HEK293 (cell line): ENCODE measurements around the gene RPL15.
A peak's percentile ranks its signal among the peaks of the same experiment; 100 is the strongest.

ENCODE experiments used
- CTCF ChIA-PET: fragments of 350-600 bp; formaldehyde crosslinking; extraction: SDS; loops from one replicate; lab custom pipeline; 2021; ENCODE audit warnings: antibody characterized with exemption; lab: Yijun Ruan, JAX
- POLR2A ChIA-PET: fragments of 300-600 bp; formaldehyde crosslinking; extraction: SDS; loops from one replicate; lab custom pipeline; 2020; ENCODE audit warnings: antibody characterized with exemption, inconsistent platforms; lab: Yijun Ruan, JAX
- H3K27ac ChIP-seq: fragments of 200-500 bp; sonication (Bioruptor generic); 2 replicates; pipeline ENCODE4 v1.5.1; 2014; ENCODE audit warnings: low read depth, low read length, control low read depth, inconsistent platforms; ENCODE audit errors: extremely low read depth
- H3K36me3 ChIP-seq, 2 experiments: fragments of 200-500 bp in 1 of 2; sonication (Bioruptor generic) in 1 of 2; 1 replicate in 1 of 2; 2 replicates in 1 of 2; pipeline ENCODE4 v1.5.1; 2014 to 2017; ENCODE audit warnings: inconsistent platforms in 2 of 2, low read length in 2 of 2; ENCODE audit not compliant: control insufficient read depth in 2 of 2, insufficient read depth in 1 of 2
- H3K4me1 ChIP-seq: fragments of 200-500 bp; sonication (Bioruptor generic); 2 replicates; pipeline ENCODE4 v1.5.1; 2014; ENCODE audit warnings: mild to moderate bottlenecking, low read length, inconsistent platforms; ENCODE audit not compliant: control insufficient read depth, insufficient read depth
- H3K4me3 ChIP-seq: 2 replicates; pipeline ENCODE4 v1.5.1; 2011; ENCODE audit warnings: low read depth, mild to moderate bottlenecking, control low read depth, low read length, moderate library complexity
- H3K9me3 ChIP-seq: fragments of 200-500 bp; sonication (Bioruptor generic); 2 replicates; pipeline ENCODE4 v1.5.1; 2014; ENCODE audit warnings: low read depth, low read length, inconsistent platforms; ENCODE audit not compliant: control insufficient read depth, insufficient read depth
- BCL11B ChIP-seq: fragments of 450-650 bp; formaldehyde crosslinking; IDR thresholded peaks from 2 replicates; pipeline ENCODE4 v1.5.1; 2016; ENCODE audit warnings: low read depth, missing biosample characterization, missing genetic modification characterization
- FEZF1 ChIP-seq: fragments of 450-650 bp; formaldehyde crosslinking; IDR thresholded peaks from 2 replicates; pipeline ENCODE4 v1.5.1; 2016; ENCODE audit warnings: missing biosample characterization, missing genetic modification characterization
- KLF7 ChIP-seq: fragments of 450-650 bp; formaldehyde crosslinking; IDR thresholded peaks from 2 replicates; pipeline ENCODE4 v1.5.1; 2016; ENCODE audit warnings: missing biosample characterization, missing genetic modification characterization, borderline replicate concordance
- ZBTB7A ChIP-seq: fragments of 450-650 bp; formaldehyde crosslinking; IDR thresholded peaks from 2 replicates; pipeline ENCODE4 v1.5.1; 2016; ENCODE audit warnings: low read depth, missing biosample characterization, missing genetic modification characterization
- ZFP37 ChIP-seq: fragments of 450-650 bp; formaldehyde crosslinking; IDR thresholded peaks from 2 replicates; pipeline ENCODE4 v1.5.1; 2016; ENCODE audit warnings: missing biosample characterization, missing genetic modification characterization
- ZNF133 ChIP-seq: fragments of 450-650 bp; formaldehyde crosslinking; IDR thresholded peaks from 2 replicates; pipeline ENCODE4 v1.5.1; 2016; ENCODE audit warnings: missing biosample characterization, missing genetic modification characterization
- ZNF311 ChIP-seq: fragments of 450-650 bp; formaldehyde crosslinking; IDR thresholded peaks from 2 replicates; pipeline ENCODE4 v1.5.1; 2017; ENCODE audit warnings: missing biosample characterization, missing genetic modification characterization, borderline replicate concordance
- ZNF423 ChIP-seq: fragments of 450-650 bp; formaldehyde crosslinking; IDR thresholded peaks from 2 replicates; pipeline ENCODE4 v1.5.1; 2016; ENCODE audit warnings: missing biosample characterization, missing genetic modification characterization
- ZNF521 ChIP-seq: fragments of 450-650 bp; formaldehyde crosslinking; IDR thresholded peaks from 2 replicates; pipeline ENCODE4 v1.5.1; 2017; ENCODE audit warnings: missing biosample characterization, mild to moderate bottlenecking, missing genetic modification characterization
- ZNF549 ChIP-seq: fragments of 450-650 bp; IDR thresholded peaks from 2 replicates; pipeline ENCODE4 v1.5.1; 2018; ENCODE audit warnings: missing biosample characterization, missing genetic modification characterization, mild to moderate bottlenecking, inconsistent platforms, moderate library complexity
- ZNF610 ChIP-seq: fragments of 450-650 bp; formaldehyde crosslinking; IDR thresholded peaks from 2 replicates; pipeline ENCODE4 v1.5.1; 2016; ENCODE audit warnings: missing biosample characterization, missing genetic modification characterization, borderline replicate concordance
- ZNF629 ChIP-seq: fragments of 450-650 bp; formaldehyde crosslinking; IDR thresholded peaks from 2 replicates; pipeline ENCODE4 v1.5.1; 2017; ENCODE audit warnings: missing biosample characterization, missing genetic modification characterization
- ZNF707 ChIP-seq: fragments of 450-650 bp; formaldehyde crosslinking; IDR thresholded peaks from 2 replicates; pipeline ENCODE4 v1.5.1; 2016; ENCODE audit warnings: missing biosample characterization, missing genetic modification characterization
- ZSCAN30 ChIP-seq: fragments of 450-650 bp; IDR thresholded peaks from 2 replicates; pipeline ENCODE4 v1.5.1; 2018; ENCODE audit warnings: missing biosample characterization, mild to moderate bottlenecking, missing genetic modification characterization, moderate library complexity
- TF ChIP-seq, protein P1 (sequence below): fragments of 450-650 bp; IDR thresholded peaks from 2 replicates; pipeline ENCODE4 v1.5.1; 2018; ENCODE audit warnings: missing biosample characterization, mild to moderate bottlenecking, missing genetic modification characterization
- TF ChIP-seq, protein P2 (sequence below): fragments of 450-650 bp; formaldehyde crosslinking; IDR thresholded peaks from 2 replicates; pipeline ENCODE4 v1.5.1; 2017; ENCODE audit warnings: missing biosample characterization, missing genetic modification characterization
- TF ChIP-seq, protein P3 (sequence below): fragments of 450-650 bp; formaldehyde crosslinking; conservative IDR thresholded peaks from 2 replicates; pipeline ENCODE4 v1.5.1; 2016; ENCODE audit warnings: low read depth, missing biosample characterization, missing genetic modification characterization
- TF ChIP-seq, protein P4 (sequence below): fragments of 450-650 bp; formaldehyde crosslinking; IDR thresholded peaks from 2 replicates; pipeline ENCODE4 v1.5.1; 2016; ENCODE audit warnings: missing biosample characterization, missing genetic modification characterization
- TF ChIP-seq, protein P5 (sequence below): fragments of 450-650 bp; formaldehyde crosslinking; IDR thresholded peaks from 2 replicates; pipeline ENCODE4 v1.5.1; 2016; ENCODE audit warnings: missing biosample characterization, missing genetic modification characterization
- TF ChIP-seq, protein P6 (sequence below): fragments of 450-650 bp; formaldehyde crosslinking; IDR thresholded peaks from 2 replicates; pipeline ENCODE4 v1.5.1; 2016; ENCODE audit warnings: missing biosample characterization, missing genetic modification characterization
- TF ChIP-seq, protein P7 (sequence below): fragments of 450-650 bp; formaldehyde crosslinking; IDR thresholded peaks from 2 replicates; pipeline ENCODE4 v1.5.1; 2016; ENCODE audit warnings: missing biosample characterization, missing genetic modification characterization
- TF ChIP-seq, protein P8 (sequence below): fragments of 450-650 bp; formaldehyde crosslinking; IDR thresholded peaks from 2 replicates; pipeline ENCODE4 v1.5.1; 2017; ENCODE audit warnings: missing biosample characterization, mild to moderate bottlenecking, missing genetic modification characterization, moderate library complexity

The RPL15 gene

DNA sequence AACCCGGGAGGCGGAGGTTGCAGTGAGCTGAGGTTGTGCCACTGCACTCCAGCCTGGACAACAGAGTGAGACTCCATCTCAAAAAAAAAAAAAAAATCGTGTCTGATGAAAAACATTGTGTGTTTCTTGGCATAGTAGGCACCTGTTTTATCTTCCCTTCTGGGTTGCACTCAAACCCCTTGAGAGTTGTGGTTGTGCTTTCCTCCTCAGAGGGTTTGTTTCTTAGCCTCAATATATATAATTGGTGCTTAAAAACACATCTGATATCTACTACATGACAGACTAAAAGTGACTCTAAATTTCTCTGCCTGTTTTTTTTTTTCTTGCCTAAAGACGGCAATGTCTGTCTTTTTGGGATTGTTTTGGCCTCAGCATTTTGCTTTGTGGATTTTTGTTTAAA is 35.7 kb downstream of the RPL15 start:
- POLR2A ChIA-PET = no interaction called here
- TF ChIP-seq, protein P1, sequence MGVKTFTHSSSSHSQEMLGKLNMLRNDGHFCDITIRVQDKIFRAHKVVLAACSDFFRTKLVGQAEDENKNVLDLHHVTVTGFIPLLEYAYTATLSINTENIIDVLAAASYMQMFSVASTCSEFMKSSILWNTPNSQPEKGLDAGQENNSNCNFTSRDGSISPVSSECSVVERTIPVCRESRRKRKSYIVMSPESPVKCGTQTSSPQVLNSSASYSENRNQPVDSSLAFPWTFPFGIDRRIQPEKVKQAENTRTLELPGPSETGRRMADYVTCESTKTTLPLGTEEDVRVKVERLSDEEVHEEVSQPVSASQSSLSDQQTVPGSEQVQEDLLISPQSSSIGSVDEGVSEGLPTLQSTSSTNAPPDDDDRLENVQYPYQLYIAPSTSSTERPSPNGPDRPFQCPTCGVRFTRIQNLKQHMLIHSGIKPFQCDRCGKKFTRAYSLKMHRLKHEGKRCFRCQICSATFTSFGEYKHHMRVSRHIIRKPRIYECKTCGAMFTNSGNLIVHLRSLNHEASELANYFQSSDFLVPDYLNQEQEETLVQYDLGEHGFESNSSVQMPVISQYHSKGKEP = peak; percentile 12; the same call in 1 of the 2 replicates
- TF ChIP-seq ZNF311 (tag by site-specific recombination) (no peak), KLF7 (tag by site-specific recombination) (no peak), ZNF707 (no peak), ZNF629 (tag by site-specific recombination) (no peak), ZNF610 (tag by site-specific recombination) (no peak), BCL11B (tag by site-specific recombination) (peak; percentile 33; the same call in 1 of the 2 replicates), ZNF133 (tag by site-specific recombination) (peak; percentile 80), ZNF549 (tag by site-specific recombination) (no peak), ZSCAN30 (0 out of 2 replicates have a peak, but pooled peaks have one; percentile 28), ZBTB7A (tag by site-specific recombination) (no peak), FEZF1 (tag by site-specific recombination) (0 out of 2 replicates have a peak, but pooled peaks have one; percentile 30), ZNF521 (no peak), ZNF423 (tag by site-specific recombination) (0 out of 2 replicates have a peak, but pooled peaks have one; percentile 17), ZFP37 (tag by site-specific recombination) (no peak)
- TF ChIP-seq, protein P2, sequence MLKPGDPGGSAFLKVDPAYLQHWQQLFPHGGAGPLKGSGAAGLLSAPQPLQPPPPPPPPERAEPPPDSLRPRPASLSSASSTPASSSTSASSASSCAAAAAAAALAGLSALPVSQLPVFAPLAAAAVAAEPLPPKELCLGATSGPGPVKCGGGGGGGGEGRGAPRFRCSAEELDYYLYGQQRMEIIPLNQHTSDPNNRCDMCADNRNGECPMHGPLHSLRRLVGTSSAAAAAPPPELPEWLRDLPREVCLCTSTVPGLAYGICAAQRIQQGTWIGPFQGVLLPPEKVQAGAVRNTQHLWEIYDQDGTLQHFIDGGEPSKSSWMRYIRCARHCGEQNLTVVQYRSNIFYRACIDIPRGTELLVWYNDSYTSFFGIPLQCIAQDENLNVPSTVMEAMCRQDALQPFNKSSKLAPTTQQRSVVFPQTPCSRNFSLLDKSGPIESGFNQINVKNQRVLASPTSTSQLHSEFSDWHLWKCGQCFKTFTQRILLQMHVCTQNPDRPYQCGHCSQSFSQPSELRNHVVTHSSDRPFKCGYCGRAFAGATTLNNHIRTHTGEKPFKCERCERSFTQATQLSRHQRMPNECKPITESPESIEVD = peak; percentile 55
- TF ChIP-seq, protein P3, sequence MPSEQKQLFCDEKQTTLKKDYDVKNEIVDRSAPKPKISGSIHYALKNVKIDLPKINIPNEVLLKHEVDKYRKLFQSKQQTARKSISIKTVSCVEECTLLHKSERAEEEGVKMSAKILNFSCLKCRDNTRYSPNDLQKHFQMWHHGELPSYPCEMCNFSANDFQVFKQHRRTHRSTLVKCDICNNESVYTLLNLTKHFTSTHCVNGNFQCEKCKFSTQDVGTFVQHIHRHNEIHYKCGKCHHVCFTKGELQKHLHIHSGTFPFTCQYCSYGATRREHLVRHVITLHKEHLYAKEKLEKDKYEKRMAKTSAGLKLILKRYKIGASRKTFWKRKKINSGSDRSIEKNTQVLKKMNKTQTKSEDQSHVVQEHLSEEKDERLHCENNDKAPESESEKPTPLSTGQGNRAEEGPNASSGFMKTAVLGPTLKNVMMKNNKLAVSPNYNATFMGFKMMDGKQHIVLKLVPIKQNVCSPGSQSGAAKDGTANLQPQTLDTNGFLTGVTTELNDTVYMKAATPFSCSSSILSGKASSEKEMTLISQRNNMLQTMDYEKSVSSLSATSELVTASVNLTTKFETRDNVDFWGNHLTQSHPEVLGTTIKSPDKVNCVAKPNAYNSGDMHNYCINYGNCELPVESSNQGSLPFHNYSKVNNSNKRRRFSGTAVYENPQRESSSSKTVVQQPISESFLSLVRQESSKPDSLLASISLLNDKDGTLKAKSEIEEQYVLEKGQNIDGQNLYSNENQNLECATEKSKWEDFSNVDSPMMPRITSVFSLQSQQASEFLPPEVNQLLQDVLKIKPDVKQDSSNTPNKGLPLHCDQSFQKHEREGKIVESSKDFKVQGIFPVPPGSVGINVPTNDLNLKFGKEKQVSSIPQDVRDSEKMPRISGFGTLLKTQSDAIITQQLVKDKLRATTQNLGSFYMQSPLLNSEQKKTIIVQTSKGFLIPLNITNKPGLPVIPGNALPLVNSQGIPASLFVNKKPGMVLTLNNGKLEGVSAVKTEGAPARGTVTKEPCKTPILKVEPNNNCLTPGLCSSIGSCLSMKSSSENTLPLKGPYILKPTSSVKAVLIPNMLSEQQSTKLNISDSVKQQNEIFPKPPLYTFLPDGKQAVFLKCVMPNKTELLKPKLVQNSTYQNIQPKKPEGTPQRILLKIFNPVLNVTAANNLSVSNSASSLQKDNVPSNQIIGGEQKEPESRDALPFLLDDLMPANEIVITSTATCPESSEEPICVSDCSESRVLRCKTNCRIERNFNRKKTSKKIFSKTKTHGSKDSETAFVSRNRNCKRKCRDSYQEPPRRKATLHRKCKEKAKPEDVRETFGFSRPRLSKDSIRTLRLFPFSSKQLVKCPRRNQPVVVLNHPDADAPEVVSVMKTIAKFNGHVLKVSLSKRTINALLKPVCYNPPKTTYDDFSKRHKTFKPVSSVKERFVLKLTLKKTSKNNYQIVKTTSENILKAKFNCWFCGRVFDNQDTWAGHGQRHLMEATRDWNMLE (tag by site-specific recombination) = no peak
- TF ChIP-seq, protein P4, sequence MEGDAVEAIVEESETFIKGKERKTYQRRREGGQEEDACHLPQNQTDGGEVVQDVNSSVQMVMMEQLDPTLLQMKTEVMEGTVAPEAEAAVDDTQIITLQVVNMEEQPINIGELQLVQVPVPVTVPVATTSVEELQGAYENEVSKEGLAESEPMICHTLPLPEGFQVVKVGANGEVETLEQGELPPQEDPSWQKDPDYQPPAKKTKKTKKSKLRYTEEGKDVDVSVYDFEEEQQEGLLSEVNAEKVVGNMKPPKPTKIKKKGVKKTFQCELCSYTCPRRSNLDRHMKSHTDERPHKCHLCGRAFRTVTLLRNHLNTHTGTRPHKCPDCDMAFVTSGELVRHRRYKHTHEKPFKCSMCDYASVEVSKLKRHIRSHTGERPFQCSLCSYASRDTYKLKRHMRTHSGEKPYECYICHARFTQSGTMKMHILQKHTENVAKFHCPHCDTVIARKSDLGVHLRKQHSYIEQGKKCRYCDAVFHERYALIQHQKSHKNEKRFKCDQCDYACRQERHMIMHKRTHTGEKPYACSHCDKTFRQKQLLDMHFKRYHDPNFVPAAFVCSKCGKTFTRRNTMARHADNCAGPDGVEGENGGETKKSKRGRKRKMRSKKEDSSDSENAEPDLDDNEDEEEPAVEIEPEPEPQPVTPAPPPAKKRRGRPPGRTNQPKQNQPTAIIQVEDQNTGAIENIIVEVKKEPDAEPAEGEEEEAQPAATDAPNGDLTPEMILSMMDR (tag by site-specific recombination) = no peak
- TF ChIP-seq, protein P5, sequence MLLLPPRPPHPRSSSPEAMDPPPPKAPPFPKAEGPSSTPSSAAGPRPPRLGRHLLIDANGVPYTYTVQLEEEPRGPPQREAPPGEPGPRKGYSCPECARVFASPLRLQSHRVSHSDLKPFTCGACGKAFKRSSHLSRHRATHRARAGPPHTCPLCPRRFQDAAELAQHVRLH = peak; percentile 54; the same call in 1 of the 2 replicates
- TF ChIP-seq, protein P6, sequence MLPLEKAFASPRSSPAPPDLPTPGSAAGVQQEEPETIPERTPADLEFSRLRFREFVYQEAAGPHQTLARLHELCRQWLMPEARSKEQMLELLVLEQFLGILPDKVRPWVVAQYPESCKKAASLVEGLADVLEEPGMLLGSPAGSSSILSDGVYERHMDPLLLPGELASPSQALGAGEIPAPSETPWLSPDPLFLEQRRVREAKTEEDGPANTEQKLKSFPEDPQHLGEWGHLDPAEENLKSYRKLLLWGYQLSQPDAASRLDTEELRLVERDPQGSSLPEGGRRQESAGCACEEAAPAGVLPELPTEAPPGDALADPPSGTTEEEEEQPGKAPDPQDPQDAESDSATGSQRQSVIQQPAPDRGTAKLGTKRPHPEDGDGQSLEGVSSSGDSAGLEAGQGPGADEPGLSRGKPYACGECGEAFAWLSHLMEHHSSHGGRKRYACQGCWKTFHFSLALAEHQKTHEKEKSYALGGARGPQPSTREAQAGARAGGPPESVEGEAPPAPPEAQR (tag by site-specific recombination) = no peak
- TF ChIP-seq, protein P7, sequence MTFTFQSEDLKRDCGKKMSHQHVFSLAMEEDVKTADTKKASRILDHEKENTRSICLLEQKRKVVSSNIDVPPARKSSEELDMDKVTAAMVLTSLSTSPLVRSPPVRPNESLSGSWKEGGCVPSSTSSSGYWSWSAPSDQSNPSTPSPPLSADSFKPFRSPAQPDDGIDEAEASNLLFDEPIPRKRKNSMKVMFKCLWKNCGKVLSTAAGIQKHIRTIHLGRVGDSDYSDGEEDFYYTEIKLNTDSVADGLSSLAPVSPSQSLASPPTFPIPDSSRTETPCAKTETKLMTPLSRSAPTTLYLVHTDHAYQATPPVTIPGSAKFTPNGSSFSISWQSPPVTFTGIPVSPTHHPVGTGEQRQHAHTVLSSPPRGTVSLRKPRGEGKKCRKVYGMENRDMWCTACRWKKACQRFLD (tag by site-specific recombination) = no peak
- TF ChIP-seq, protein P8, sequence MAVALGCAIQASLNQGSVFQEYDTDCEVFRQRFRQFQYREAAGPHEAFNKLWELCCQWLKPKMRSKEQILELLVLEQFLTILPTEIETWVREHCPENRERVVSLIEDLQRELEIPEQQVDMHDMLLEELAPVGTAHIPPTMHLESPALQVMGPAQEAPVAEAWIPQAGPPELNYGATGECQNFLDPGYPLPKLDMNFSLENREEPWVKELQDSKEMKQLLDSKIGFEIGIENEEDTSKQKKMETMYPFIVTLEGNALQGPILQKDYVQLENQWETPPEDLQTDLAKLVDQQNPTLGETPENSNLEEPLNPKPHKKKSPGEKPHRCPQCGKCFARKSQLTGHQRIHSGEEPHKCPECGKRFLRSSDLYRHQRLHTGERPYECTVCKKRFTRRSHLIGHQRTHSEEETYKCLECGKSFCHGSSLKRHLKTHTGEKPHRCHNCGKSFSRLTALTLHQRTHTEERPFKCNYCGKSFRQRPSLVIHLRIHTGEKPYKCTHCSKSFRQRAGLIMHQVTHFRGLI (tag by site-specific recombination) = no peak

More for the DNA sequence above, 35.7 kb downstream of the RPL15 start:
- CTCF ChIA-PET = no interaction called here
- Histone ChIP-seq H3K9me3 (no peaks in the 10 kb centered on the region), H3K27ac (no peak overlapping the region), H3K4me3 (no peak overlapping the region), H3K36me3 (peaks cover 0 to 16% of the 10 kb centered on the region in 2 experiments; a peak in 2 of 3 replicates), H3K4me1 (peaks cover 2% of the 10 kb centered on the region; the same call in 1 of the 2 replicates)
